ENCODE data around the gene DUSP22. TPM values are rescaled to one million over a fixed set of nuclear protein-coding genes. Genes with fewer than 3 reads are reported as not detected.

The DUSP22 gene
- total and polyA plus RNA-seq, 4 donors = 9.5 to 31.0 (median 20.1) TPM

DNA sequence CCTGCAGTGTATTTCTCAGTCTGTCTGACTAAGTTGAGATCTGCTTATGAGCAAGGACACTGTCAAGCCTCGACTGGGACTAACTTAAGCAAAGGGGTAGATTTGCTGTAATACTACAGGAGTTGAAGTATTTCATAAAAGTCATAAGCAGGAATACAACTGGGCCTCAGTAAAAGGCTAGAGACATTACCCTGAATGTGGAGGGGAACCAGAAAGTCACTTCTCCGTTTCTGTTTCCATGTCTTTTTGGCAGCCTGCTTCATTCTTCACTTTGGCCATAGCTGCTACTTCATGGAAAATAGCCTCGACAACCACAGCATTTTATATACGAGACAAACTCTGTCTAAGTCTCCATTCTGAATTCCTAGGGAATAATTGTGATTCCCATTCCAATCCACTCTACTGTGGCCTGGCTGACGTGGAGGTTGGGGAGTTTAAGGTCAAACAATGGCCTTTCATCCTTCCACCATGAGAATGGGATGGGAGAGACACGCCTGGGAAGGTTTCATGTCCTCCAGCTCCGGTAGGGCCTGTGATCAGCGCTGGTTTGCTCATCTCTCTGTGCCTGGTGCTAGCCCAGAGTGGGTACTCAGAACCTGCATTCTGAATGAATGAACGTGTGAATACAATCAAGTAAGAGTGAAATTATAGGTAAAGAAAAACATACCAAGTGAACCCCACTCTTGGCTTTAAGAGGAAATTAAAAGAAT, 37.1 kb upstream of the DUSP22 start:
- H3K9me3 ChIP-seq (ENCODE audit: control insufficient read depth in 4 of 4, low read length in 3 of 4) = peaks cover 0 to 3% (median 0%) of the 10 kb centered on the region in 4 donors
- H3K4me3 ChIP-seq (ENCODE audit: low read depth in 1 of 3, low read length in 3 of 3) = no peak overlapping the region
- DNase-seq (ENCODE audit: low spot score) = no peak
- no peak overlapping the region for H3K27ac ChIP-seq (ENCODE audit: low read depth in 1 of 2, low read length in 2 of 2)
- TF ChIP-seq HNF4A (conservative IDR thresholded peaks at IDR 0.05) = no peak
- 90% methylated on average over 9 of the region's 9 CpGs for WGBS
- H3K9ac ChIP-seq (ENCODE audit: low read depth in 1 of 2, low read length in 2 of 2) = no peak overlapping the region
- peaks cover 0 to 4% (median 2%) of the 10 kb centered on the region in 4 donors for H3K27me3 ChIP-seq (ENCODE audit: control insufficient read depth in 4 of 4, insufficient read depth in 4 of 4, low read length in 3 of 4)
- no peaks in the 10 kb centered on the region for H3K36me3 ChIP-seq (ENCODE audit: control insufficient read depth in 4 of 4, insufficient read depth in 3 of 4, low read depth in 1 of 4, low read length in 3 of 4)
- H3K4me1 ChIP-seq (ENCODE audit: control insufficient read depth in 4 of 4, insufficient read depth in 4 of 4, low read length in 3 of 4) = no peaks in the 10 kb centered on the region

DNA sequence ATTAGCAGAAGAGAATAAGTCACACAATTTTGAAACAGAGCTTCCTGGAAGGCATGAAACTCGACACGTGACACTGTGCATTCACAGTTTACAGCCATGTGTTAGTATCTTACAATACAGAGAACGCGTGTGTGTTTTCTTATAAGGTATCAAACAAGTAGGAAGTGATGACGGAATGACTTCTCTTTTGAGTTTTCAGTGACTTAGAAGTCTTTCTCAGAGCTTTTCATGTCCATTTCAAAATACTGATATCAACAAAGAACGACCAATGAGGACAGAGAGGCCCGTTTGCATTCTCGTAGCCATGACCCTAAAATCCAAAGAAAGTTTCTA, 36.6 kb upstream of the DUSP22 start:
- H3K36me3 ChIP-seq (ENCODE audit: control insufficient read depth in 4 of 4, insufficient read depth in 3 of 4, low read depth in 1 of 4, low read length in 3 of 4) = no peaks in the 10 kb centered on the region
- no peak for DNase-seq (ENCODE audit: low spot score)
- H3K27me3 ChIP-seq (ENCODE audit: control insufficient read depth in 4 of 4, insufficient read depth in 4 of 4, low read length in 3 of 4) = peaks cover 0 to 4% (median 2%) of the 10 kb centered on the region in 4 donors
- H3K4me3 ChIP-seq (ENCODE audit: low read depth in 1 of 3, low read length in 3 of 3) = no peak overlapping the region
- TF ChIP-seq GABPA (IDR thresholded peaks at IDR 0.05 in 1 of 2, conservative IDR thresholded peaks at IDR 0.05 in 1 of 2) = no peak
- TF ChIP-seq, protein P1, sequence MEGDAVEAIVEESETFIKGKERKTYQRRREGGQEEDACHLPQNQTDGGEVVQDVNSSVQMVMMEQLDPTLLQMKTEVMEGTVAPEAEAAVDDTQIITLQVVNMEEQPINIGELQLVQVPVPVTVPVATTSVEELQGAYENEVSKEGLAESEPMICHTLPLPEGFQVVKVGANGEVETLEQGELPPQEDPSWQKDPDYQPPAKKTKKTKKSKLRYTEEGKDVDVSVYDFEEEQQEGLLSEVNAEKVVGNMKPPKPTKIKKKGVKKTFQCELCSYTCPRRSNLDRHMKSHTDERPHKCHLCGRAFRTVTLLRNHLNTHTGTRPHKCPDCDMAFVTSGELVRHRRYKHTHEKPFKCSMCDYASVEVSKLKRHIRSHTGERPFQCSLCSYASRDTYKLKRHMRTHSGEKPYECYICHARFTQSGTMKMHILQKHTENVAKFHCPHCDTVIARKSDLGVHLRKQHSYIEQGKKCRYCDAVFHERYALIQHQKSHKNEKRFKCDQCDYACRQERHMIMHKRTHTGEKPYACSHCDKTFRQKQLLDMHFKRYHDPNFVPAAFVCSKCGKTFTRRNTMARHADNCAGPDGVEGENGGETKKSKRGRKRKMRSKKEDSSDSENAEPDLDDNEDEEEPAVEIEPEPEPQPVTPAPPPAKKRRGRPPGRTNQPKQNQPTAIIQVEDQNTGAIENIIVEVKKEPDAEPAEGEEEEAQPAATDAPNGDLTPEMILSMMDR (IDR thresholded peaks at IDR 0.05; ENCODE audit: low read depth, low read length, missing input control) = no peak
- TF ChIP-seq HNF4A (conservative IDR thresholded peaks at IDR 0.05) = no peak
- TF ChIP-seq, protein P2, sequence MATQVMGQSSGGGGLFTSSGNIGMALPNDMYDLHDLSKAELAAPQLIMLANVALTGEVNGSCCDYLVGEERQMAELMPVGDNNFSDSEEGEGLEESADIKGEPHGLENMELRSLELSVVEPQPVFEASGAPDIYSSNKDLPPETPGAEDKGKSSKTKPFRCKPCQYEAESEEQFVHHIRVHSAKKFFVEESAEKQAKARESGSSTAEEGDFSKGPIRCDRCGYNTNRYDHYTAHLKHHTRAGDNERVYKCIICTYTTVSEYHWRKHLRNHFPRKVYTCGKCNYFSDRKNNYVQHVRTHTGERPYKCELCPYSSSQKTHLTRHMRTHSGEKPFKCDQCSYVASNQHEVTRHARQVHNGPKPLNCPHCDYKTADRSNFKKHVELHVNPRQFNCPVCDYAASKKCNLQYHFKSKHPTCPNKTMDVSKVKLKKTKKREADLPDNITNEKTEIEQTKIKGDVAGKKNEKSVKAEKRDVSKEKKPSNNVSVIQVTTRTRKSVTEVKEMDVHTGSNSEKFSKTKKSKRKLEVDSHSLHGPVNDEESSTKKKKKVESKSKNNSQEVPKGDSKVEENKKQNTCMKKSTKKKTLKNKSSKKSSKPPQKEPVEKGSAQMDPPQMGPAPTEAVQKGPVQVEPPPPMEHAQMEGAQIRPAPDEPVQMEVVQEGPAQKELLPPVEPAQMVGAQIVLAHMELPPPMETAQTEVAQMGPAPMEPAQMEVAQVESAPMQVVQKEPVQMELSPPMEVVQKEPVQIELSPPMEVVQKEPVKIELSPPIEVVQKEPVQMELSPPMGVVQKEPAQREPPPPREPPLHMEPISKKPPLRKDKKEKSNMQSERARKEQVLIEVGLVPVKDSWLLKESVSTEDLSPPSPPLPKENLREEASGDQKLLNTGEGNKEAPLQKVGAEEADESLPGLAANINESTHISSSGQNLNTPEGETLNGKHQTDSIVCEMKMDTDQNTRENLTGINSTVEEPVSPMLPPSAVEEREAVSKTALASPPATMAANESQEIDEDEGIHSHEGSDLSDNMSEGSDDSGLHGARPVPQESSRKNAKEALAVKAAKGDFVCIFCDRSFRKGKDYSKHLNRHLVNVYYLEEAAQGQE (IDR thresholded peaks at IDR 0.05) = no peak
- no peak for TF ChIP-seq JUND (IDR thresholded peaks at IDR 0.05)
- TF ChIP-seq, protein P3, sequence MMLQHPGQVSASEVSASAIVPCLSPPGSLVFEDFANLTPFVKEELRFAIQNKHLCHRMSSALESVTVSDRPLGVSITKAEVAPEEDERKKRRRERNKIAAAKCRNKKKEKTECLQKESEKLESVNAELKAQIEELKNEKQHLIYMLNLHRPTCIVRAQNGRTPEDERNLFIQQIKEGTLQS (IDR thresholded peaks at IDR 0.05) = no peak
- no peak for TF ChIP-seq EGR1 (IDR thresholded peaks at IDR 0.05; ENCODE audit: low read depth in 2 of 2)
- TF ChIP-seq HNF4G (IDR thresholded peaks at IDR 0.05) = no peak
- no peak for TF ChIP-seq YY1 (IDR thresholded peaks at IDR 0.05)
- TF ChIP-seq TAF1 (conservative IDR thresholded peaks at IDR 0.05) = no peak
- TF ChIP-seq RXRA (IDR thresholded peaks at IDR 0.05) = no peak
- TF ChIP-seq FOXA2 (IDR thresholded peaks at IDR 0.05) = no peak
- TF ChIP-seq, protein P4, sequence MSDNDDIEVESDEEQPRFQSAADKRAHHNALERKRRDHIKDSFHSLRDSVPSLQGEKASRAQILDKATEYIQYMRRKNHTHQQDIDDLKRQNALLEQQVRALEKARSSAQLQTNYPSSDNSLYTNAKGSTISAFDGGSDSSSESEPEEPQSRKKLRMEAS (IDR thresholded peaks at IDR 0.05) = no peak
- no peak for TF ChIP-seq RAD21 (IDR thresholded peaks at IDR 0.05)
- TF ChIP-seq, protein P5, sequence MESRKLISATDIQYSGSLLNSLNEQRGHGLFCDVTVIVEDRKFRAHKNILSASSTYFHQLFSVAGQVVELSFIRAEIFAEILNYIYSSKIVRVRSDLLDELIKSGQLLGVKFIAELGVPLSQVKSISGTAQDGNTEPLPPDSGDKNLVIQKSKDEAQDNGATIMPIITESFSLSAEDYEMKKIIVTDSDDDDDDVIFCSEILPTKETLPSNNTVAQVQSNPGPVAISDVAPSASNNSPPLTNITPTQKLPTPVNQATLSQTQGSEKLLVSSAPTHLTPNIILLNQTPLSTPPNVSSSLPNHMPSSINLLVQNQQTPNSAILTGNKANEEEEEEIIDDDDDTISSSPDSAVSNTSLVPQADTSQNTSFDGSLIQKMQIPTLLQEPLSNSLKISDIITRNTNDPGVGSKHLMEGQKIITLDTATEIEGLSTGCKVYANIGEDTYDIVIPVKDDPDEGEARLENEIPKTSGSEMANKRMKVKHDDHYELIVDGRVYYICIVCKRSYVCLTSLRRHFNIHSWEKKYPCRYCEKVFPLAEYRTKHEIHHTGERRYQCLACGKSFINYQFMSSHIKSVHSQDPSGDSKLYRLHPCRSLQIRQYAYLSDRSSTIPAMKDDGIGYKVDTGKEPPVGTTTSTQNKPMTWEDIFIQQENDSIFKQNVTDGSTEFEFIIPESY (IDR thresholded peaks at IDR 0.05) = no peak
- no peak for TF ChIP-seq NR2F2 (IDR thresholded peaks at IDR 0.05)
- no peak for TF ChIP-seq SP1 (IDR thresholded peaks at IDR 0.05)
- H3K9ac ChIP-seq (ENCODE audit: low read depth in 1 of 2, low read length in 2 of 2) = no peak overlapping the region
- peaks cover 0 to 3% (median 0%) of the 10 kb centered on the region in 4 donors for H3K9me3 ChIP-seq (ENCODE audit: control insufficient read depth in 4 of 4, low read length in 3 of 4)
- WGBS = 86% methylated on average over 8 of the region's 8 CpGs
- H3K4me1 ChIP-seq (ENCODE audit: control insufficient read depth in 4 of 4, insufficient read depth in 4 of 4, low read length in 3 of 4) = no peaks in the 10 kb centered on the region
- H3K27ac ChIP-seq (ENCODE audit: low read depth in 1 of 2, low read length in 2 of 2) = no peak overlapping the region
